HG02588 (cell line): Measurements from ENCODE around the gene SERPINB4.
A peak's percentile ranks its signal among the peaks of the same experiment; 100 is the strongest.
"Not testable (repeated sequence)": the region's sequence is repeated elsewhere in the genome, so short reads cannot be mapped to it uniquely, and the experiment has no call there.

Experiments
- ATAC-seq: cut with Tn5 transposase; IDR thresholded peaks from one replicate; pipeline ENCODE4 v1.9.1; 2021; ENCODE audit warnings: mild to moderate bottlenecking, moderate library complexity; ENCODE audit not compliant: unreplicated experiment

SERPINB4 gene

GRCh38 chr18:63644142-63644541, at the start of gene SERPINB4:
Gene SERPINB4 (minus strand): TSS chr18:63644256. CDS start chr18:63643577, 679 bp downstream.
- not testable (repeated sequence) for ATAC-seq

GRCh38 chr18:63689064-63689463, 45.0 kb upstream of the SERPINB4 start:
- ATAC-seq = no peak

GRCh38 chr18:63686871-63687270, 42.8 kb upstream of the SERPINB4 start:
- ATAC-seq = no peak

GRCh38 chr18:63684718-63685117, 40.7 kb upstream of the SERPINB4 start:
- ATAC-seq = no peak

GRCh38 chr18:63683890-63684289, 39.8 kb upstream of the SERPINB4 start:
- no peak for ATAC-seq

- ATAC-seq = no peak
These were observed 39.1 kb upstream of the SERPINB4 start for GRCh38 chr18:63683152-63683551.

GRCh38 chr18:63681449-63682340, 37.6 kb upstream of the SERPINB4 start:
- no peak for ATAC-seq

GRCh38 chr18:63679820-63680606, 36.0 kb upstream of the SERPINB4 start:
- no peak for ATAC-seq

- ATAC-seq = no peak
These were observed 33.6 kb upstream of the SERPINB4 start for GRCh38 chr18:63677500-63678225.

GRCh38 chr18:63676526-63677323, 32.7 kb upstream of the SERPINB4 start:
- peak; percentile 72 for ATAC-seq

- ATAC-seq = no peak
These were observed 20.5 kb upstream of the SERPINB4 start for GRCh38 chr18:63664571-63664970.

- not testable (repeated sequence) for ATAC-seq
These were observed 17.7 kb upstream of the SERPINB4 start, which contains the start of gene SERPINB3 for GRCh38 chr18:63661750-63662149. Gene SERPINB3 (minus strand): TSS chr18:63661893. CDS start chr18:63661216, 677 bp downstream.

- ATAC-seq = not testable (repeated sequence)
These were observed 14.9 kb upstream of the SERPINB4 start for GRCh38 chr18:63658920-63659319.

GRCh38 chr18:63650271-63650670, 6.2 kb upstream of the SERPINB4 start:
- not testable (repeated sequence) for ATAC-seq

GRCh38 chr18:63648241-63648640, 4.2 kb upstream of the SERPINB4 start:
- ATAC-seq = no peak

GRCh38 chr18:63646936-63647335, 2.9 kb upstream of the SERPINB4 start:
- no peak for ATAC-seq

GRCh38 chr18:63644694-63645093, 638 bp upstream of the SERPINB4 start:
- ATAC-seq = not testable (repeated sequence)

GRCh38 chr18:63642668-63643356, 1.2 kb downstream of the SERPINB4 start:
- ATAC-seq = not testable (repeated sequence)

GRCh38 chr18:63641157-63641680, 2.8 kb downstream of the SERPINB4 start:
- ATAC-seq = not testable (repeated sequence)
